Liver (tissue), 3 donors: ENCODE measurements around the gene LONRF2.

Source experiments
- CTCF ChIP-seq: fragments of 150-350 bp; IDR thresholded peaks from 2 replicates; pipeline ENCODE4 v1.5.1; 2017; ENCODE audit warnings: improper control_type of control experiment, low read depth, low read length; ENCODE audit not compliant: missing input control
- EGR1 ChIP-seq, 2 donors: IDR thresholded peaks; 2 replicates each; pipeline ENCODE4 v1.6.1; 2016 to 2018; ENCODE audit warnings: antibody characterized with exemption in 2 of 2, low read depth in 2 of 2
- FOXA1 ChIP-seq: IDR thresholded peaks from 2 replicates; pipeline ENCODE4 v1.6.1; 2016; ENCODE audit warnings: antibody characterized with exemption
- FOXA2 ChIP-seq: IDR thresholded peaks from 2 replicates; pipeline ENCODE4 v1.6.1; 2016; ENCODE audit warnings: antibody characterized with exemption
- GABPA ChIP-seq, 2 donors: IDR thresholded peaks in 1 of 2; conservative IDR thresholded peaks in 1 of 2; 2 replicates each; pipeline ENCODE4 v1.6.1; 2016; ENCODE audit warnings: antibody characterized with exemption in 2 of 2, mild to moderate bottlenecking in 1 of 2, moderate library complexity in 1 of 2
- HNF4A ChIP-seq, 2 donors: conservative IDR thresholded peaks; 2 replicates each; pipeline ENCODE4 v1.6.1; 2016; ENCODE audit warnings: antibody characterized with exemption in 2 of 2, mild to moderate bottlenecking in 2 of 2
- HNF4G ChIP-seq: IDR thresholded peaks from 2 replicates; pipeline ENCODE4 v1.6.1; 2016; ENCODE audit warnings: antibody characterized with exemption
- JUND ChIP-seq, 2 donors: IDR thresholded peaks; 2 replicates each; pipeline ENCODE4 v1.6.1; 2016; ENCODE audit warnings: antibody characterized with exemption in 2 of 2
- NR2F2 ChIP-seq: IDR thresholded peaks from 2 replicates; pipeline ENCODE4 v1.6.1; 2016; ENCODE audit warnings: antibody characterized with exemption
- RAD21 ChIP-seq, 2 donors: IDR thresholded peaks; 2 replicates each; pipeline ENCODE4 v1.6.1; 2016; ENCODE audit warnings: antibody characterized with exemption in 2 of 2, mild to moderate bottlenecking in 2 of 2
- REST ChIP-seq: IDR thresholded peaks from 2 replicates; pipeline ENCODE4 v1.6.1; 2016; ENCODE audit warnings: antibody characterized with exemption, mild to moderate bottlenecking
- TAF1 ChIP-seq: conservative IDR thresholded peaks from 2 replicates; pipeline ENCODE4 v1.6.1; 2016; ENCODE audit warnings: antibody characterized with exemption, mild to moderate bottlenecking
- YY1 ChIP-seq: IDR thresholded peaks from 2 replicates; pipeline ENCODE4 v1.6.1; 2016; ENCODE audit warnings: antibody characterized with exemption, mild to moderate bottlenecking
- donor health status: healthy.
- donor health status: healthy.

DNA sequence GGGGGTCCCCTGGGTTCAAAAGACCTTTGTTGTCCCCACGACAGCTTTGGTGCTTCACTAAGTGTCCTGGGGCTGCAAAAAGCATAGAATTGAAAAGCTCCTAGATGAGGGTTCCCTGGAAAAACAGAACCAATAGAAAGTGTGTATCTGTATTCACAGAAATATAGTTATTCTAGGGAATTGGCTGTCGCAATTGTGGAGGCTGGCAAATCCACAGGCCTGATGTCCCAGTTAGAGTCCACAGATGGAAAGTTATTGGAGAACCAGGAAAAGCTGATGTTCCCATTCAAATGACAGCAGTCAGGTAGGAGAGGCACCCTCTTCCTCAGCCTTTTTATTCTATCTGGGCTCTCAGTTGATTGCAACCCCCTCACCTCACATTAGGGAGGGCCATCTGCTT is 65.5 kb downstream of the LONRF2 start:
- TF ChIP-seq YY1 (no peak), FOXA2 (no peak), JUND (IDR thresholded peaks at IDR 0.05) (no peak), CTCF (no peak), HNF4A (conservative IDR thresholded peaks at IDR 0.05) (no peak), NR2F2 (no peak), GABPA (IDR thresholded peaks at IDR 0.05 in 1 of 2, conservative IDR thresholded peaks at IDR 0.05 in 1 of 2) (no peak), EGR1 (IDR thresholded peaks at IDR 0.05; ENCODE audit: low read depth in 2 of 2) (no peak), TAF1 (no peak), REST (no peak), HNF4G (no peak), FOXA1 (no peak), RAD21 (IDR thresholded peaks at IDR 0.05) (no peak)
